Fibroblast of lung (primary cell): ENCODE data around the gene ZNF638.

ENCODE experiments used
- EZH2 ChIP-seq: IDR thresholded peaks from 2 replicates; pipeline ENCODE4 v1.5.1; 2012; ENCODE audit warnings: low read length, control low read depth, mild to moderate bottlenecking; ENCODE audit errors: missing control alignments
- TF ChIP-seq, protein P1 (sequence below), 2 donors: IDR thresholded peaks in 1 of 2; conservative IDR thresholded peaks in 1 of 2; 1 replicate in 1 of 2; 2 replicates in 1 of 2; pipeline ENCODE4 v1.5.1; 2011 to 2012; ENCODE audit warnings: low read length in 2 of 2, control low read depth in 1 of 2, inconsistent platforms in 1 of 2, low read depth in 1 of 2, mild to moderate bottlenecking in 1 of 2

DNA sequence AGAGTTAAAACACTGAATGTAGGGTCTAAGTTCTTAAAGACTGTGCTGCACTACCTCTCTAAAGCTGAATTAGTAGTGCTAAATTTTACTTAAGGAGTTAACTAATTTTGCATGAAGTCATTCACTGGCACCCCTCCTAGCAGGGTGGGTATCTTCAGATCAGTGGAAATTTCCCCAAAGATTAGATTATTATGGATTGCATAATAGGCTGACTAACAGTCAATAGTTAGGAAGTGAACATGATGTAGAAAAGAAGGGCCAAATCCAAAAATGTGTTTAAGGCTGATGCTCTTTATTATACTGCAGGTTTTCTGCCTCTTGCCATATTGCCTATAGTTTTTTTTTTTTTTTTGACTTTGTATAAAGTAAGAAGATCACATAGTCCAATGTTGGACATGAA lies 5.2 kb downstream of the ZNF638 start:
- TF ChIP-seq, protein P1, sequence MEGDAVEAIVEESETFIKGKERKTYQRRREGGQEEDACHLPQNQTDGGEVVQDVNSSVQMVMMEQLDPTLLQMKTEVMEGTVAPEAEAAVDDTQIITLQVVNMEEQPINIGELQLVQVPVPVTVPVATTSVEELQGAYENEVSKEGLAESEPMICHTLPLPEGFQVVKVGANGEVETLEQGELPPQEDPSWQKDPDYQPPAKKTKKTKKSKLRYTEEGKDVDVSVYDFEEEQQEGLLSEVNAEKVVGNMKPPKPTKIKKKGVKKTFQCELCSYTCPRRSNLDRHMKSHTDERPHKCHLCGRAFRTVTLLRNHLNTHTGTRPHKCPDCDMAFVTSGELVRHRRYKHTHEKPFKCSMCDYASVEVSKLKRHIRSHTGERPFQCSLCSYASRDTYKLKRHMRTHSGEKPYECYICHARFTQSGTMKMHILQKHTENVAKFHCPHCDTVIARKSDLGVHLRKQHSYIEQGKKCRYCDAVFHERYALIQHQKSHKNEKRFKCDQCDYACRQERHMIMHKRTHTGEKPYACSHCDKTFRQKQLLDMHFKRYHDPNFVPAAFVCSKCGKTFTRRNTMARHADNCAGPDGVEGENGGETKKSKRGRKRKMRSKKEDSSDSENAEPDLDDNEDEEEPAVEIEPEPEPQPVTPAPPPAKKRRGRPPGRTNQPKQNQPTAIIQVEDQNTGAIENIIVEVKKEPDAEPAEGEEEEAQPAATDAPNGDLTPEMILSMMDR (conservative IDR thresholded peaks at IDR 0.05 in 1 of 2, IDR thresholded peaks at IDR 0.05 in 1 of 2; ENCODE audit: low read depth in 1 of 2, low read length in 2 of 2): no peak
- no peak for TF ChIP-seq EZH2
